WI38 (cell line): ENCODE results near the gene MYOM1.

ENCODE experiments used
- H3K4me3 ChIP-seq: 2 replicates; pipeline ENCODE4 v1.5.1; 2011; ENCODE audit warnings: low read depth, mild to moderate bottlenecking, control low read depth, low read length
- CTCF ChIP-seq: IDR thresholded peaks from 2 replicates; pipeline ENCODE4 v1.5.1; 2012; ENCODE audit warnings: low read depth, mild to moderate bottlenecking, control low read depth, low read length

MYOM1 gene

GRCh38 chr18:3263132-3263700 is 43.4 kb upstream of the MYOM1 start:
- H3K4me3 ChIP-seq: peak overlapping the region; percentile 96

GRCh38 chr18:3262234-3263131 is 42.7 kb upstream of the MYOM1 start:
- peak overlapping the region; percentile 96 for H3K4me3 ChIP-seq
- no peak for TF ChIP-seq CTCF

More at GRCh38 chr18:3263132-3263700, 43.4 kb upstream of the MYOM1 start:
- TF ChIP-seq CTCF: no peak

- no peak for TF ChIP-seq CTCF
- H3K4me3 ChIP-seq: peak within 1 kb of the TSS; percentile 96
Measured at GRCh38 chr18:3261373-3262233, 41.8 kb upstream of the MYOM1 start, which contains the start of gene MYL12B. MYL12B (plus strand) TSS chr18:3262133; CDS start chr18:3272899, 10,766 bp downstream.

GRCh38 chr18:3260995-3261372 is 41.2 kb upstream of the MYOM1 start:
- no peak for TF ChIP-seq CTCF

GRCh38 chr18:3257627-3258120 is 37.9 kb upstream of the MYOM1 start:
- no peak for TF ChIP-seq CTCF
- no peak overlapping the region for H3K4me3 ChIP-seq

More at GRCh38 chr18:3260995-3261372, 41.2 kb upstream of the MYOM1 start:
- peak overlapping the region; percentile 96 for H3K4me3 ChIP-seq

- no peak for TF ChIP-seq CTCF
- H3K4me3 ChIP-seq: 0 out of 2 replicates have a peak overlapping the region, but pooled peaks have one; percentile 21
Measured at GRCh38 chr18:3256693-3257626, 37.2 kb upstream of the MYOM1 start.
